Measurements from ENCODE around the gene USP48.

USP48 gene

DNA sequence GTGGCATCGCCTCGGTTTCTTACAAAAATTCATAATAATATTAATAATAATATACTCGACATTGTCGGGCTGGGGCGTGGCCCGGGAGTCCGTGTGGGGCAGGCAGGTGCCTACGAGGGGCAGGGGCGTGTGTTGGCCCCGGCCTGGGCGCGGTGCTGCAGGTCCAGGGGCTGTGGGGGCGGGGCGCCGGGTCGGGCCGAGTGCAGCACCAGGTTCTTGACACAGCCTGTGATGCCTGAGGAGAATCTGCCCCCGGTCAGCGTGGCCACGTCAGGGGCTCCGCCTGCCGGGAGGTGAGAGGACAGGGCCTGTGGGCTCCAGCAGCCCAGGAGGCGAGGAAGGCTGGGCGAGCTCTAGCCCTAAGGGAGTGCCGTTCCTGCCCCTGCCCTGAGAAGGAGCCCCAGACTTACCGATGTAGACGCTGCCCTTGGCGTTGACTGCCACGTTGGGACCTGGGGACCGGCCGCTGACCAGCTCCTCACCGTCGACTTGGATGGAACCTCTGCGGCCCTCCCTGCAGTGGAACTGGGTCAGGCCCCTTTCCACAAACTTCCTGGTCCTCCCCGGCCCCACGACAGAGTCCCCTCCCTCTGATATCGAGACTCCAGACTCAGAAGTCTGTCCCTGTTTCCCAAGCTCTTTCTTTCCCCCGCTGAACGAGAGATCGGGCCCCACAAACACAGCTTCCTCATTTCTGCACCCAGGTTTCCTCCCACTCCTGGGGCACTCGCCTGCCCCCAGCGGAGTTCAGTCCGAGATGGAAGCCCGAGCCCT is 40.4 kb upstream of the USP48 start:
- H3K9ac ChIP-seq (ENCODE audit: low read depth, low read length), result no peak overlapping the region
- peaks cover 2% of the 10 kb centered on the region; the same call in 1 of the 2 replicates for H3K4me1 ChIP-seq (ENCODE audit: insufficient read depth, low read length)
- H3K36me3 ChIP-seq (ENCODE audit: insufficient read depth, low read length), result no peaks in the 10 kb centered on the region; the same call in 1 of the 2 replicates
- H3K9me3 ChIP-seq (ENCODE audit: control insufficient read depth, insufficient read depth, low read length), result no peaks in the 10 kb centered on the region

DNA sequence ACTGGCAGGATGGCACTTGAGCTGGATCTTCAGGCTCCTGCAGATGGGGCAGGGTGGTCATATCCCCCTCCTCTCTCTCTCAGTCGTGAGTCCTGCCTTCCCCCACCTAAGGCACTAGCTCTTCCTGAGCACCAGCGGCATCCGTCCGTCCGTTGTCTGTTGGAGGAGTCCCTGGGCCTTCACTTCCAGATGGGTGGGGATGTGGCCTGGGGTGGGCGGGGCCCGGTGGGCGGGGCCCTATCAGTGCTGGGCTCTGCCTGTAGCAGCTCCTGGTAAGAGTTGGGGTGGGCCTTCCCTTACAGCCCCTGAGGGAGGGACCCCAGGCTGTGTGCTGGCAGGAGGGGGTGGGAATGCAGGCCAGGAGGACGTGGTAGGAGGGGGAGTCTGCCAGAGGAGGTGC is 39.4 kb upstream of the USP48 start:
- Histone ChIP-seq H3K4me1 (ENCODE audit: insufficient read depth, low read length) (peaks cover 5% of the 10 kb centered on the region; the same call in 1 of the 2 replicates), H3K9ac (ENCODE audit: low read depth, low read length) (no peak overlapping the region), H3K36me3 (ENCODE audit: insufficient read depth, low read length) (no peaks in the 10 kb centered on the region; the same call in 1 of the 2 replicates)

DNA sequence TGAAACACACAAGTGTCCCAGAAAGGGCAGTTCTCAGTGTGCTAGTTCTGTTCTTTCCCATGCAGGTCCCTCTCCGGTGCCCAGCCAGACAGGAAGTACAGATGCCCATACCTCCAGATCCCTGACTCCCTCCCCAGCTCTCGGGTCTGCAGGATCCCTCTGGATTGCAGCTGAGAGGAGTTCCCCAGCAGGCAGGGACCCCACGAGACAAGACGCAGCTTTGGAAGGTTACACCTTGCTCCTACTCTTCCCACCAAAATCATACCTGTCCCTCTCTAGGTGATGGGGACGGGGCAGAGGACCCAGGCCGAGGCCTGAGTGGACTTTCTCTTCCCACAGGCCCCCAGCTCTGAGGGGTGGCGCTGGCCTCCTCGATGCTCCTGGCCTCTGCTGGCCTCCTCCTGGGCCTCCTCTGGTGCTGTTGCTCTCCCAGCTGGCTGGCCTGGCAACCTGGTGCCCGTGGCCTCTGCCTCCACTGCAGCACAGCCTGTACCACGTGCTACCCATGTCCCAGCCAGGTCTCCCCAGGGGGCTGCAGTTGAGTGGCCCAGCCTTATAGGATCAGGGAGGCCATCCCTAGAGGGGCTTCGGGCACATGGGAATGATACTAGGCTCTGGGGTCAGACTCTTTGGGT is 38.6 kb upstream of the USP48 start:
- Histone ChIP-seq H3K36me3 (ENCODE audit: insufficient read depth, low read length) (no peaks in the 10 kb centered on the region; the same call in 1 of the 2 replicates), H3K9ac (ENCODE audit: low read depth, low read length) (no peak overlapping the region), H3K9me3 (ENCODE audit: control insufficient read depth, insufficient read depth, low read length) (no peaks in the 10 kb centered on the region), H3K4me1 (ENCODE audit: insufficient read depth, low read length) (peaks cover 8% of the 10 kb centered on the region; the same call in 1 of the 2 replicates)

More for the DNA sequence above, 39.4 kb upstream of the USP48 start:
- H3K9me3 ChIP-seq (ENCODE audit: control insufficient read depth, insufficient read depth, low read length), result no peaks in the 10 kb centered on the region

DNA sequence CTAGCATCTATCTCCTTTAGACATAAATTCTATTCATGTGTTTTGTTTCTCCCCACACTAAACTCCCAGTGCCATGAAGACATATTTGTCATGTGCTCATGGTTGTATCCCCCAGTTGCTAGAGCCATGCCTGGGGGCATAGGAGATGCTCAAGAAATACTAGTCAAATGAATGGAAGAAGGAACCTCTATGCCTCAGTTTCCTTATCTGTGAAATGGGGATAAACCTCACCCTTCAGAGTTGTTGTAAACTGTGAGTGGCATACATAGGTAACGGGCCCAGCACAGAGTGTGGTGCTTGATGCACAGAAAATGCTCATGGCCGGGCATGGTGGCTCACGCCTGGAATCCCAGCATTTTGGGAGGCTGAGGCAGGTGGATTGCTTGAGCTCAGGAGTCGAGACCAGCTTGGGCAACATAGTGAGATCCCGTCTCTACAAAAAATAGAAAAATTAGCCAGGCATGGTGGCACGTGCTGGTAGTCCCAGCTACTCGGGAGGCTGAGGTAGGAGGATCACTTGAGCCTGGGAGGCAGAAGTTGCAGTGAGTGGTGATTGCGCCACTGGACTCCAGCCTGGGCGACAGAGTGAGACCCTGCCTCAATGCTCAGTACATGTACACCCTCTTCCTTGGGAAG is 37.8 kb upstream of the USP48 start:
- H3K36me3 ChIP-seq (ENCODE audit: insufficient read depth, low read length), result no peaks in the 10 kb centered on the region; the same call in 1 of the 2 replicates

GRCh38 chr1:21818656-21819055 is 35.7 kb upstream of the USP48 start:
- no peaks in the 10 kb centered on the region for H3K9me3 ChIP-seq (ENCODE audit: control insufficient read depth, insufficient read depth, low read length)
- no peak overlapping the region for H3K9ac ChIP-seq (ENCODE audit: low read depth, low read length)
- H3K4me1 ChIP-seq (ENCODE audit: insufficient read depth, low read length), result peaks cover 8% of the 10 kb centered on the region; the same call in 1 of the 2 replicates
- no peaks in the 10 kb centered on the region; the same call in 1 of the 2 replicates for H3K36me3 ChIP-seq (ENCODE audit: insufficient read depth, low read length)

More for the DNA sequence above, 37.8 kb upstream of the USP48 start:
- no peaks in the 10 kb centered on the region for H3K9me3 ChIP-seq (ENCODE audit: control insufficient read depth, insufficient read depth, low read length)
- no peak overlapping the region for H3K9ac ChIP-seq (ENCODE audit: low read depth, low read length)
- peaks cover 8% of the 10 kb centered on the region; the same call in 1 of the 2 replicates for H3K4me1 ChIP-seq (ENCODE audit: insufficient read depth, low read length)

DNA sequence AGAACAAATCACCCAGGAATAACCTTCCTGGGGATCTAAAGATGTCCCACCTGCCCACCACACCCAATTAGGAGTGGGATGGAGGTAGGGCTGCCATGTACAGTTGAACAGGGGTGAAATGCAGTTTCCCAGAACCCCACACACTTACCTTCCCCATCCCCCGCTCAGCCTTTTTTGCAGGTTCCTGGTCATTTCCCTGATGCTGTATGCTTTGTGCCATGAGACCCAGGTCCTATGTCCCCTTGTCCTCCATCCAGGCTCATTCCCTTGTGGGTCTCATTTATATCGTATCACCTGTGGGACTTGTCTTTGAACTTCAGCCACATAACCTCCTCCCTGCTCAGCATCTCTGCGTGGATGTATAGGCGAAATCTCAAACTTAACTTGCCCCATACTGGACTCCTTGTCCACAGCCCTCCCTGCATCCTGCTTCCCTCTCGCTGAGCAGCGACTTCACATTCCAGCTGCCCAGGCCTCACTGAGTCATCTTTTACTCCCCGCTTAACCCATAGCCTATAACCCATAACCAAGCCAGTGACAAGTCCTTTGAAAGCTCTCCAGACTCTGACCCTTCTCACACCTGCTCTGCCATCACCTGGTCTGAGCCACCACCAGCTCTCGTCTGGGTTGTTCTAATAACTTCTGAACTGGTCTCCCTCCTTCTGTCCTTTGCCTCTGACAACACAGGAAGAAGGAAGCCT is 33.8 kb upstream of the USP48 start:
- H3K4me1 ChIP-seq (ENCODE audit: insufficient read depth, low read length), result peaks cover 8% of the 10 kb centered on the region; the same call in 1 of the 2 replicates
- no peaks in the 10 kb centered on the region; the same call in 1 of the 2 replicates for H3K36me3 ChIP-seq (ENCODE audit: insufficient read depth, low read length)
- H3K9ac ChIP-seq (ENCODE audit: low read depth, low read length), result no peak overlapping the region
- no peaks in the 10 kb centered on the region for H3K9me3 ChIP-seq (ENCODE audit: control insufficient read depth, insufficient read depth, low read length)

DNA sequence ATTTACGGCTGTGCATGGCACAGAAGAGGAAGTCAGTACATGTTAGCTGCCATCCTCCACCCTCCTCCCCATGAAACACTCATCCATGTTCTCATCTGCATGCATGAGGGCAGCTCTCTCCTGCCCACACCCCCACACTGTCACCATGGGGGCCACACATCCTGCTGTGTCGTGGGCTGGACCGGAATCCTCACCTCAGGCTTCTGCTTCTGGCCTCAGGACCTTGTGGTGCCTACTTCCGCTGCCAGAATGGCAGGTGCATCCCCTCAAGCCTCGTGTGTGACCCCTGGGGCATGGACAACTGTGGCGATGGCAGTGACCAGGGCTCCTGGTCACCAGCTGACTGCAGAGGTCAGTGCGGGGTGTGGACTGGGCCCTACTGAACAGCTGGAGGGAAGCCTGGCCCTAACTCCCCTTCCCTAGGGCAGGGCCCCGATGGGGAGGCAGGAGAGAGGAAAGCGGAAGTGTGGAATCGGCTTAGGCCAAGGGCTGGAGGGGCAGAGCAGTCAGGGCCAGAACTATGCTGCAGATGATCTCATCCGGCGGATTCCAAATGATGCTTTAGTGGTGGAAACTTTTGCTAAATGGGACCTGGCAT is 32.9 kb upstream of the USP48 start:
- Histone ChIP-seq H3K36me3 (ENCODE audit: insufficient read depth, low read length) (no peaks in the 10 kb centered on the region; the same call in 1 of the 2 replicates), H3K9me3 (ENCODE audit: control insufficient read depth, insufficient read depth, low read length) (no peaks in the 10 kb centered on the region), H3K9ac (ENCODE audit: low read depth, low read length) (no peak overlapping the region), H3K4me1 (ENCODE audit: insufficient read depth, low read length) (peaks cover 8% of the 10 kb centered on the region; the same call in 1 of the 2 replicates)

GRCh38 chr1:21814981-21815582 is 32.1 kb upstream of the USP48 start:
- Histone ChIP-seq H3K9ac (ENCODE audit: low read depth, low read length) (peak overlapping the region; percentile 53; the same call in 1 of the 2 replicates), H3K9me3 (ENCODE audit: control insufficient read depth, insufficient read depth, low read length) (no peaks in the 10 kb centered on the region), H3K36me3 (ENCODE audit: insufficient read depth, low read length) (no peaks in the 10 kb centered on the region), H3K4me1 (ENCODE audit: insufficient read depth, low read length) (peaks cover 8% of the 10 kb centered on the region; the same call in 1 of the 2 replicates)

- Histone ChIP-seq H3K9ac (ENCODE audit: low read depth, low read length) (peak overlapping the region; percentile 53; the same call in 1 of the 2 replicates), H3K9me3 (ENCODE audit: control insufficient read depth, insufficient read depth, low read length) (no peaks in the 10 kb centered on the region), H3K4me1 (ENCODE audit: insufficient read depth, low read length) (peaks cover 8% of the 10 kb centered on the region; the same call in 1 of the 2 replicates), H3K36me3 (ENCODE audit: insufficient read depth, low read length) (no peaks in the 10 kb centered on the region)
Measured at GRCh38 chr1:21814241-21814918, 31.4 kb upstream of the USP48 start.

- H3K36me3 ChIP-seq (ENCODE audit: insufficient read depth, low read length), result no peaks in the 10 kb centered on the region
- H3K4me1 ChIP-seq (ENCODE audit: insufficient read depth, low read length), result peaks cover 8% of the 10 kb centered on the region; the same call in 1 of the 2 replicates
- H3K9ac ChIP-seq (ENCODE audit: low read depth, low read length), result no peak overlapping the region
- no peaks in the 10 kb centered on the region for H3K9me3 ChIP-seq (ENCODE audit: control insufficient read depth, insufficient read depth, low read length)
Measured at GRCh38 chr1:21813542-21813941, 30.6 kb upstream of the USP48 start.

DNA sequence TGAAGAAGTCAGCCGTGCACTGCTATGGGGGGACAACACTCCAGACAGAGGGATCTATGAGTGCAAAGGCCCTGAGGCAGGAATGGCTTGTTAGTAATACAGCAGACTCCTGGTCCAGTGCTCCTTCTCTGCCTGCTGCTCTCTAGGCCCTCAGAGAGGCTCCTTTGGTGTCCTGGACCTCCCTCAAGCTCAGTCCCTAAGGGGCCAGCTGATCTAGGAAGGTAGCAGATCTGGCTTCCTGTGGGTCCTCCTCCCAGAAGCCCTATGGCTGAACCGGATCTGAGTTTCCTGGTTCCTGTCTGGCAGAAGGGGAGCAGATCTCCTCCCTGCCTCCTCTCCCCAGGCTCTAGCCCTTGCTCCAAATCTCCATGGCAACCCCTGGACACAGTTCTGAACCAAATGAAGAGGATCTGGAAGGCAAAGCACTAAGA is 28.9 kb upstream of the USP48 start, which contains the start of gene LDLRAD2:
TSS of gene LDLRAD2 (plus strand) at position 391 of the 431 bp plus-strand sequence. CDS start 187 bp downstream, outside the sequence.
- H3K9me3 ChIP-seq (ENCODE audit: control insufficient read depth, insufficient read depth, low read length), result no peaks in the 10 kb centered on the region
- H3K36me3 ChIP-seq (ENCODE audit: insufficient read depth, low read length), result no peaks in the 10 kb centered on the region
- H3K4me1 ChIP-seq (ENCODE audit: insufficient read depth, low read length), result peaks cover 4% of the 10 kb centered on the region; the same call in 1 of the 2 replicates
- no peak within 1 kb of the TSS for H3K9ac ChIP-seq (ENCODE audit: low read depth, low read length)

- Histone ChIP-seq H3K36me3 (ENCODE audit: insufficient read depth, low read length) (no peaks in the 10 kb centered on the region), H3K4me1 (ENCODE audit: insufficient read depth, low read length) (0 out of 2 replicates have a peak, but pooled peaks cover 4% of the 10 kb centered on the region), H3K9ac (ENCODE audit: low read depth, low read length) (no peak overlapping the region), H3K9me3 (ENCODE audit: control insufficient read depth, insufficient read depth, low read length) (no peaks in the 10 kb centered on the region)
Measured at GRCh38 chr1:21804536-21804935, 21.6 kb upstream of the USP48 start.

Measured in ES-I3 (cell line).